Endothelial cell (in vitro differentiated cells): ENCODE results near the gene TMEM240. TPM values are rescaled to one million over a fixed set of nuclear protein-coding genes. Genes with fewer than 3 reads are reported as not detected.
"Not testable (repeated sequence)": the region's sequence is repeated elsewhere in the genome, so short reads cannot be mapped to it uniquely, and the experiment has no call there.

Experiments
- DNase-seq: peaks from one replicate; pipeline ENCODE4 v3.0.0; 2021; ENCODE audit warnings: low spot score
- H3K27ac Mint-ChIP-seq: one replicate; pipeline ENCODE4 v1.8.0; 2021; ENCODE audit warnings: mixed read lengths, inconsistent platforms; ENCODE audit not compliant: unreplicated experiment
- H3K27me3 Mint-ChIP-seq: one replicate; pipeline ENCODE4 v1.8.0; 2021; ENCODE audit warnings: mild to moderate bottlenecking, moderate library complexity, mixed read lengths, inconsistent platforms; ENCODE audit not compliant: unreplicated experiment
- H3K36me3 Mint-ChIP-seq: one replicate; pipeline ENCODE4 v1.8.0; 2021; ENCODE audit warnings: mild to moderate bottlenecking, low read depth, mixed read lengths, inconsistent platforms; ENCODE audit not compliant: unreplicated experiment
- H3K4me1 Mint-ChIP-seq: one replicate; pipeline ENCODE4 v1.8.0; 2021; ENCODE audit warnings: mild to moderate bottlenecking, mixed read lengths, inconsistent platforms; ENCODE audit not compliant: unreplicated experiment
- H3K4me3 Mint-ChIP-seq: one replicate; pipeline ENCODE4 v1.8.0; 2021; ENCODE audit warnings: mild to moderate bottlenecking, mixed read lengths, inconsistent platforms; ENCODE audit not compliant: unreplicated experiment
- H3K9me3 Mint-ChIP-seq: one replicate; pipeline ENCODE4 v1.8.0; 2021; ENCODE audit warnings: mixed read lengths, inconsistent platforms; ENCODE audit not compliant: unreplicated experiment
- CTCF ChIP-seq: fragments of 200-600 bp; sonication (generic); IDR thresholded peaks from one replicate; pipeline ENCODE4 v1.5.0; 2021; ENCODE audit warnings: antibody characterized with exemption; ENCODE audit not compliant: unreplicated experiment
- total RNA-seq: library from RNA; stranded (reverse); fragmentation: NEBNext Ultra II Directional; extraction: Animal tissue kit (Norgen Biotek cat#: 25700); gene quantifications from one replicate; pipeline ENCODE4 v1.2.1, GENCODE V29; 2021; ENCODE audit not compliant: unreplicated experiment

The TMEM240 gene
- total RNA-seq, 1 donor from 2014 or later, result 6.6 TPM

GRCh38 chr1:1504777-1505365, 35.6 kb downstream of the TMEM240 start:
- not testable (repeated sequence) for H3K9me3 Mint-ChIP-seq, H3K36me3 Mint-ChIP-seq, H3K27me3 Mint-ChIP-seq, H3K4me1 Mint-ChIP-seq
- peak; percentile 59 for DNase-seq
- peak; percentile 62 for TF ChIP-seq CTCF
- H3K4me3 Mint-ChIP-seq, result peak overlapping the region; percentile 37
- H3K27ac Mint-ChIP-seq, result peak overlapping the region; percentile 82

GRCh38 chr1:1495461-1495975, 44.9 kb downstream of the TMEM240 start:
- H3K36me3 Mint-ChIP-seq, result peaks cover 25% of the 10 kb centered on the region
- H3K4me3 Mint-ChIP-seq, H3K9me3 Mint-ChIP-seq, H3K27ac Mint-ChIP-seq, H3K4me1 Mint-ChIP-seq, H3K27me3 Mint-ChIP-seq, DNase-seq: not testable (repeated sequence)

GRCh38 chr1:1494311-1494710, 46.1 kb downstream of the TMEM240 start:
- H3K4me3 Mint-ChIP-seq, result not testable (repeated sequence)

GRCh38 chr1:1491601-1492000, 48.8 kb downstream of the TMEM240 start:
- H3K4me1 Mint-ChIP-seq, result no peaks in the 10 kb centered on the region
- TF ChIP-seq CTCF, result no peak
- no peaks in the 10 kb centered on the region for H3K9me3 Mint-ChIP-seq
- H3K36me3 Mint-ChIP-seq, result peaks cover 39% of the 10 kb centered on the region
- H3K4me3 Mint-ChIP-seq, result peak overlapping the region; percentile 69
- H3K27me3 Mint-ChIP-seq, result peaks cover 2% of the 10 kb centered on the region
- DNase-seq, result no peak
- H3K27ac Mint-ChIP-seq, result no peak overlapping the region

More at GRCh38 chr1:1494311-1494710, 46.1 kb downstream of the TMEM240 start:
- H3K9me3 Mint-ChIP-seq, H3K27me3 Mint-ChIP-seq, H3K27ac Mint-ChIP-seq, H3K4me1 Mint-ChIP-seq, DNase-seq: not testable (repeated sequence)
- peaks cover 34% of the 10 kb centered on the region for H3K36me3 Mint-ChIP-seq

- H3K4me1 Mint-ChIP-seq, result no peaks in the 10 kb centered on the region
- no peak overlapping the region for H3K27ac Mint-ChIP-seq
- H3K36me3 Mint-ChIP-seq, result peaks cover 39% of the 10 kb centered on the region
- TF ChIP-seq CTCF, result no peak
- H3K4me3 Mint-ChIP-seq, result peak overlapping the region; percentile 73
- H3K27me3 Mint-ChIP-seq, result peaks cover 2% of the 10 kb centered on the region
- no peak for DNase-seq
- H3K9me3 Mint-ChIP-seq, result no peaks in the 10 kb centered on the region
Measured at GRCh38 chr1:1490633-1491230, 49.7 kb downstream of the TMEM240 start.

GRCh38 chr1:1489861-1490260, 50.6 kb downstream of the TMEM240 start:
- Mint-ChIP-seq H3K27me3 (peaks cover 2% of the 10 kb centered on the region), H3K36me3 (peaks cover 39% of the 10 kb centered on the region)

More at GRCh38 chr1:1489861-1490260, 50.6 kb downstream of the TMEM240 start:
- no peak overlapping the region for H3K27ac Mint-ChIP-seq
- no peak for DNase-seq
- H3K4me3 Mint-ChIP-seq, result peak overlapping the region; percentile 51
- H3K4me1 Mint-ChIP-seq, result no peaks in the 10 kb centered on the region
- TF ChIP-seq CTCF, result no peak
- no peaks in the 10 kb centered on the region for H3K9me3 Mint-ChIP-seq
